Measurements from ENCODE around the gene RPS24. TPM values are rescaled to one million over a fixed set of nuclear protein-coding genes. Genes with fewer than 3 reads are reported as not detected.

The RPS24 gene
- total and polyA plus RNA-seq, 10 of the 15 experiments (the other 5 are each of a cell fraction or from before 2014, with no cell fraction given): 1,343 to 7,285 (median 2,230) TPM

- ATAC-seq: no peak
- DNase-seq (ENCODE audit: low read depth, low spot score): no peak
- FAIRE-seq: no peak
- RAD21 ChIA-PET (ENCODE audit: unreplicated experiment): no interaction called here
- Histone ChIP-seq H3K79me2 (ENCODE audit: control insufficient read depth, insufficient read depth, low read length) (no peaks in the 10 kb centered on the region), H3K4me1 (ENCODE audit: control insufficient read depth, insufficient read depth, low read length) (no peaks in the 10 kb centered on the region), H3K27me3 (replicated peaks in 1 of 2; ENCODE audit: control insufficient read depth in 2 of 2, insufficient read depth in 2 of 2, low read length in 1 of 2) (no peaks in the 10 kb centered on the region), H4K20me1 (ENCODE audit: control insufficient read depth, insufficient read depth) (no peaks in the 10 kb centered on the region), H3K27ac (ENCODE audit: control insufficient read depth, insufficient read depth) (no peak overlapping the region), H2AFZ (ENCODE audit: control insufficient read depth, low read depth, low read length) (no peak overlapping the region), H3K4me2 (ENCODE audit: control insufficient read depth, insufficient read depth) (no peak overlapping the region), H3K36me3 (ENCODE audit: control insufficient read depth in 2 of 2, insufficient read depth in 2 of 2, low read length in 1 of 2) (peaks cover 2 to 43% of the 10 kb centered on the region in 2 experiments), H3K4me3 (no peak overlapping the region), H3K9ac (ENCODE audit: control insufficient read depth, insufficient read depth, low read length) (no peak overlapping the region), H3K9me3 (replicated peaks; ENCODE audit: control insufficient read depth, insufficient read depth, low read length) (no peaks in the 10 kb centered on the region)
- CTCF ChIA-PET: no interaction called here
- in situ Hi-C loops (cut with MboI): no loop called here
- SMC1A ChIA-PET (ENCODE audit: uncharacterized antibody, unreplicated experiment): no interaction called here
- no TSS peak for BruUV-seq (replicated peaks)
- 61% methylated on average over 2 of the region's 2 CpGs for WGBS (ENCODE audit: insufficient coverage, insufficient replicate concordance, low lambda C conversion rate, missing lambda C conversion rate)
- intact Hi-C loops (cut with micrococcal nuclease; ENCODE audit: unreplicated experiment): no loop called here
- POLR2A ChIA-PET: no interaction called here
- TF ChIP-seq HDAC2 (IDR thresholded peaks at IDR 0.05) (no peak), RUNX3 (IDR thresholded peaks at IDR 0.05; ENCODE audit: low read length) (peak; percentile 48; the same call in 1 of the 2 replicates)
Observed at GRCh38 chr10:78021201-78021600, 12.5 kb upstream of the RPS24 start.

DNA sequence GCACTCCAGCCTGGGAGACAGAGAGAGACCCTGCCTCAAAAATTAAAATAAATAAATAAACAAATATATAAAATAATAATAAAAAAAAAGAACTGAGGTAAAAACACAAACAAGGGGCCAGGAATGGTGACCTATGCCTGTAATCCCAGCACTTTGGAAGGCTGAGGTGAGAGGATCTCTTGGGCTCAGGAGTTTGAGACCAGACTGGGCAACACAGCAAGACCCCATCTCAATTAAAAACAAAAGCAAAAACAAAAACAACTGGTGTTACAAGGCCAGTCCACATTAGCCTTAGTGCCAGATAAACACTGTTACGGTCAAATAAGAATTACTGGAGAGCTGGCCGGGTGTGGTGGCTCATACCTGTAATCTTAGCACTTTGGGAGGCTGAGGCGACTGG, 9.9 kb upstream of the RPS24 start:
- ChIA-PET RAD21 (ENCODE audit: unreplicated experiment) (no interaction called here), POLR2A (no interaction called here), SMC1A (ENCODE audit: uncharacterized antibody, unreplicated experiment) (no interaction called here), CTCF (no interaction called here)
- H2AFZ ChIP-seq (ENCODE audit: control insufficient read depth, low read depth, low read length): no peak overlapping the region
- no peaks in the 10 kb centered on the region for H3K9me3 ChIP-seq (replicated peaks; ENCODE audit: control insufficient read depth, insufficient read depth, low read length)
- peaks cover 2 to 38% of the 10 kb centered on the region in 2 experiments for H3K36me3 ChIP-seq (ENCODE audit: control insufficient read depth in 2 of 2, insufficient read depth in 2 of 2, low read length in 1 of 2)
- H3K4me2 ChIP-seq (ENCODE audit: control insufficient read depth, insufficient read depth): no peak overlapping the region
- DNase-seq (ENCODE audit: low read depth, low spot score) (no peak), ATAC-seq (no peak), FAIRE-seq (no peak)
- no TSS peak for BruUV-seq (replicated peaks)
- no peaks in the 10 kb centered on the region for H3K27me3 ChIP-seq (replicated peaks in 1 of 2; ENCODE audit: control insufficient read depth in 2 of 2, insufficient read depth in 2 of 2, low read length in 1 of 2)
- in situ Hi-C loops (cut with MboI): no loop called here
- no peak overlapping the region for H3K4me3 ChIP-seq
- no peak overlapping the region for H3K27ac ChIP-seq (ENCODE audit: control insufficient read depth, insufficient read depth)
- intact Hi-C loops (cut with micrococcal nuclease; ENCODE audit: unreplicated experiment): no loop called here
- WGBS (ENCODE audit: insufficient coverage, insufficient replicate concordance, low lambda C conversion rate, missing lambda C conversion rate): 97% methylated on average over 3 of the region's 3 CpGs
- H3K9ac ChIP-seq (ENCODE audit: control insufficient read depth, insufficient read depth, low read length): no peak overlapping the region
- peaks cover 13% of the 10 kb centered on the region for H3K79me2 ChIP-seq (ENCODE audit: control insufficient read depth, insufficient read depth, low read length)
- peaks cover 9% of the 10 kb centered on the region; the same call in 1 of the 2 replicates for H3K4me1 ChIP-seq (ENCODE audit: control insufficient read depth, insufficient read depth, low read length)
- no peaks in the 10 kb centered on the region for H4K20me1 ChIP-seq (ENCODE audit: control insufficient read depth, insufficient read depth)
- no peak for TF ChIP-seq IKZF1 (conservative IDR thresholded peaks at IDR 0.05)
- no peak for TF ChIP-seq MEF2A (IDR thresholded peaks at IDR 0.05; ENCODE audit: insufficient read depth, low read depth, low read length)
- no peak for TF ChIP-seq TCF3 (IDR thresholded peaks at IDR 0.05; ENCODE audit: borderline replicate concordance, insufficient read depth, low read depth, low read length)
- TF ChIP-seq REST (IDR thresholded peaks at IDR 0.05; ENCODE audit: low read depth, low read length): no peak
- no peak for TF ChIP-seq PML (IDR thresholded peaks at IDR 0.05; ENCODE audit: low read length)
- TF ChIP-seq MXI1 (IDR thresholded peaks at IDR 0.05; ENCODE audit: low read depth, low read length): no peak
- TF ChIP-seq DPF2 (IDR thresholded peaks at IDR 0.05): no peak
- no peak for TF ChIP-seq CTCF (IDR thresholded peaks at IDR 0.05 in 2 of 3, conservative IDR thresholded peaks at IDR 0.05 in 1 of 3; ENCODE audit: control insufficient read depth in 2 of 3, extremely low read depth in 1 of 3, insufficient read depth in 1 of 3, low read depth in 3 of 3, low read length in 3 of 3)

Measured in GM12878 (cell line).